Measurements from ENCODE around the gene IDUA. TPM values are rescaled to one million over a fixed set of nuclear protein-coding genes. Genes with fewer than 3 reads are reported as not detected.

Gene IDUA
- polyA plus RNA-seq, 10 donors: 7.9 to 16.4 (median 12.9) TPM

- no peak for DNase-seq
Measured at GRCh38 chr4:1000686-1001260, 13.9 kb downstream of the IDUA start.

GRCh38 chr4:1001561-1002130 lies 14.8 kb downstream of the IDUA start:
- no peak for DNase-seq

GRCh38 chr4:1002131-1002630 lies 15.3 kb downstream of the IDUA start:
- peak in 1 of 3 donors; percentile 59 for DNase-seq

GRCh38 chr4:1002631-1003251 lies 15.9 kb downstream of the IDUA start:
- no peak for DNase-seq

GRCh38 chr4:1003271-1004070 lies 16.6 kb downstream of the IDUA start:
- DNase-seq: no peak

- DNase-seq: no peak
Measured at GRCh38 chr4:1004071-1004418, 17.2 kb downstream of the IDUA start.

- no peak for DNase-seq
Measured at GRCh38 chr4:1004557-1005485, 18.0 kb downstream of the IDUA start.

- DNase-seq: no peak
Measured at GRCh38 chr4:1006856-1007255, 20.0 kb downstream of the IDUA start.

GRCh38 chr4:1008840-1009541 lies 22.1 kb downstream of the IDUA start:
- peak in 1 of 3 donors; percentile 63 for DNase-seq

- DNase-seq: peak in 2 of 3 donors; percentile 69 to 83
Measured at GRCh38 chr4:1009542-1010394, 22.9 kb downstream of the IDUA start.

GRCh38 chr4:1010395-1011021 lies 23.7 kb downstream of the IDUA start:
- DNase-seq: peak in 2 of 3 donors; percentile 55 to 79

- DNase-seq: peak; percentile 89 to 95 (median 93)
Measured at GRCh38 chr4:1011022-1011665, 24.3 kb downstream of the IDUA start, which contains the start of gene FGFRL1. TSS of gene FGFRL1 (plus strand) at chr4:1011626. CDS start at chr4:1012486, 860 bp downstream.

GRCh38 chr4:1011666-1012033 lies 24.8 kb downstream of the IDUA start:
- no peak for DNase-seq

- DNase-seq: peak in 1 of 3 donors; percentile 56
Measured at GRCh38 chr4:1012034-1012739, 25.3 kb downstream of the IDUA start.

- DNase-seq: no peak
Measured at GRCh38 chr4:1013225-1014073, 26.6 kb downstream of the IDUA start.

- peak in 1 of 3 donors; percentile 64 for DNase-seq
Measured at GRCh38 chr4:1014291-1015167, 27.7 kb downstream of the IDUA start.

All from muscle of back (tissue), 11 donors.